Body of pancreas (tissue), 4 donors: ENCODE measurements around the gene KCNQ1OT1.

ENCODE experiments used
- CTCF ChIP-seq, 7 experiments: fragments of 450-650 bp in 4 of 7; fragments of 200-600 bp in 3 of 7; sonication (generic) in 3 of 7; IDR thresholded peaks; one replicate each; pipeline ENCODE4 v1.5.1; 2016 to 2019; ENCODE audit warnings: antibody characterized with exemption in 7 of 7
- POLR2A ChIP-seq, 3 donors: fragments of 450-650 bp; IDR thresholded peaks; one replicate each; pipeline ENCODE4 v1.6.1; 2016; ENCODE audit warnings: antibody characterized with exemption in 3 of 3, mild to moderate bottlenecking in 2 of 3

- TF ChIP-seq CTCF (IDR thresholded peaks at IDR 0.05) (no peak), POLR2A (IDR thresholded peaks at IDR 0.05) (no peak)
These were observed 33.3 kb upstream of the KCNQ1OT1 start for GRCh38 chr11:2732940-2733628.
